Sciatic nerve (tissue), 2 donors: ENCODE measurements around the gene SYT5. TPM values are rescaled to one million over a fixed set of nuclear protein-coding genes. Genes with fewer than 3 reads are reported as not detected.
"Not testable (repeated sequence)": the region's sequence is repeated elsewhere in the genome, so short reads cannot be mapped to it uniquely, and the experiment has no call there.

Experiments used
- ATAC-seq: fragments of 200-7000 bp; cut with Tn5 transposase; one replicate; pipeline ENCODE4 v1.9.1; 2020; ENCODE audit warnings: mild to moderate bottlenecking, moderate library complexity
- DNase-seq: peaks from one replicate; pipeline ENCODE4 v3.0.0-alpha.2; 2020; ENCODE audit warnings: low spot score
- intact Hi-C: fragments of 100-400 bp; cut with DNase I; formaldehyde crosslinking; loops from one replicate; pipeline ENCODE4 v1.14.2; 2022
- total RNA-seq: library from RNA; stranded (reverse); fragmentation: NEBNext Ultra II Directional; extraction: Animal tissue kit (Norgen Biotek cat#: 25700); gene quantifications from one replicate; pipeline ENCODE4 v1.2.1, GENCODE V29; 2021
- donor health status: DM: no; HTN: no; CAD: no.
- donor health status: DM: no; HTN: no; CAD: no.

Gene SYT5
- not detected for total RNA-seq

GRCh38 chr19:55179606-55180484 lies at the start of gene SYT5:
Gene SYT5, minus strand, starts transcription at chr19:55180289. Its CDS starts 1,248 bp downstream, at chr19:55179041.
- DNase-seq (no peak), ATAC-seq (peak; percentile 61)
- intact Hi-C loops: no loop called here

DNA sequence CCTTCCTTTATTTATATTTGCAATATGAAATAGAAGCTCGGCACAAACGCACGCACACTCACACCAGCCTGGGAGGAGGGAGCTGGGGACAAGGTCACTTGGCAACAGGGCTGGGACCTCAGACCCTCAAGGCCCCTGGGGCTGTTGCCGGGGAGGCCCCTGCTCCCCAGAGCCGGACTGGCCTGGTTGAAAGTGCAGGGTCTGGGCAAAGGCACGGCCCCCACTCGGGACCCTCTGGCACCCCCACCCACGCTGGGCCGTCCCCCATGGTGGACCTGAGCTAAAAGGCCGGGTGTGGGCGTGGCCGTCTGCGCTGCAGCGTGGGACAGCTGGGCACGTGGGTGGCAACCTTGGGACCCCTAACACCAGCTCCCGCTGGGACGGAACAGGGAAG lies 49.7 kb upstream of the SYT5 start:
- DNase-seq (no peak), ATAC-seq (peak; percentile 9)
- intact Hi-C loops: no loop called here

- DNase-seq: no peak
- intact Hi-C loops: no loop called here
- ATAC-seq: no peak
These were observed 49.2 kb upstream of the SYT5 start for GRCh38 chr19:55229145-55229788.

- ATAC-seq (no peak), DNase-seq (no peak)
- intact Hi-C loops: no loop called here
These were observed 48.4 kb upstream of the SYT5 start, which contains the start of gene TMEM86B for GRCh38 chr19:55228403-55229031. Gene TMEM86B, minus strand, starts transcription at chr19:55228763. Its CDS starts 22 bp downstream, at chr19:55228741.

DNA sequence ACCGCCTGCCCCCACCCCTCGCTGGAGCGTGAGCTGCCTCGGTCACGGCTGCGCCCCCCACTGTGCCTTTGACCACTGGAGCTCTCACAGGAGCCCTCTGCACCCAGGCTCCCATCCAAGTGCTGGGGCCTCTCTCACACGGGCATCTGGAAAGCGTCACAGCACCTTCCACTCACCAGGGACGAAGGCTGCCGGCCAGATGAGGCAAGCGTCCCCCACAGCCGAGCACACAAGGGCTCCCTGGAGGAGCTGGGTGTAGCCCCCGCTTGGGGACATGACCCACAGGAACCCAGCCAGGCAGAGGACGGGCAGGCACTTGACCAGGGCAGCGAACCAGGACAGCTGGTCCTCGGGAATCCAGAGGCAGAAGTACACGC lies 47.9 kb upstream of the SYT5 start:
- no peak for ATAC-seq
- no peak for DNase-seq
- intact Hi-C loops: no loop called here

- intact Hi-C loops: no loop called here
- no peak for DNase-seq
- ATAC-seq: no peak
These were observed 47.3 kb upstream of the SYT5 start for GRCh38 chr19:55227241-55228014.

- DNase-seq (no peak), ATAC-seq (no peak)
- intact Hi-C loops: no loop called here
These were observed 46.7 kb upstream of the SYT5 start for GRCh38 chr19:55226788-55227187.

DNA sequence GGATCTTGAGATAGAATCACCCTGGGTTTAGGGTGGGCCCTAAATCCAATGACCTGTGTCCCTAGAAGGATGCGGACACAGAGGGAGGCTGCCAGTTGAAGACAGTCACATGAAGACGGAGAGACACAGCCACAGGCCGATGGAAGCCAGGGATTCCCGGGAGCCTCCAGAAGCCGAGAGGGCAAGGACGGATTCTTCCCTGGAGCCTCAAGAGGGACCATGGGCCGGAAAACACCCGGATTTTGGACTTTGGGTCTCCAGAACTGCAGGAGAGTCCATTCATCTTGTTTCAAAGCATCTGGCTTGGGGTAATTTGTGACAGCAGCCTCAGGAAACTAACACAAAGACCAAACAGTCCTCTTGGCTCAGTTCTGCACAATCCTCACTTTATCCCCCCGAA lies 46.2 kb upstream of the SYT5 start:
- no peak for DNase-seq
- no peak for ATAC-seq
- intact Hi-C loops: no loop called here

GRCh38 chr19:55225415-55225958 lies 45.4 kb upstream of the SYT5 start:
- intact Hi-C loops: no loop called here
- ATAC-seq (no peak), DNase-seq (no peak)

- ATAC-seq, intact Hi-C loops, DNase-seq: not testable (repeated sequence)
These were observed 44.8 kb upstream of the SYT5 start for GRCh38 chr19:55224679-55225414.

DNA sequence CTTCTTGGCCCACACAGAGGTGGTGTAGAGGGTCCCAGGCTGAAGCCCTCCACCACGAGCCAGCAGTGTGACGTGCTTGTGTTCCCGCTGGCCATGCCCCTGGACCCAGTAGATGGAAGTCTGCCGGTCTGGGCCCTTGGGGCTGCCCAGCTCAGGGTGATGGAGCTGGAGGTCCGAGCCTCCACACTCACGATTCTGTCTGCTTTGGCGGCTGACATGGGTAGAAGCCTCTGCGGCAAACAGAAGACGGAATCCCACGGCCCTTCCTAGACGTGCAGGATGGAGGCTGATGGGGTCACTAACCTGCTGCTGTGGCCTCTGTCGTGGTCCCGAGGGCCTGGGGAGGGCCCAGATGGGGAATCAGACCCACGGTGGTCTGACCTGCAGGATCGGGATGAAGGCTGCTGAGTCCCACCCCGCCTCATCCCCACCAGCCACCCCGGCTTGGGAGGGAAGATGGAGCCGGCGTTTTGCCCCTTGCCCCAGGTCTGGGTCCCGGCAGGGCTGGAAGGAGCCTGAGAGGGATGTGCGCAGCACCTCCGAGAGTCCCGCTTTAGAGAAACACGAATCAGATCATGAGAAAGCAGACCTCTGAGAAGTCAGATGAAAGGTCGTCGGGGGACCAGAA lies 44.1 kb upstream of the SYT5 start:
- ATAC-seq: no peak
- intact Hi-C loops: no loop called here

GRCh38 chr19:55223291-55224037 lies 43.4 kb upstream of the SYT5 start:
- DNase-seq (no peak), ATAC-seq (no peak)
- intact Hi-C loops: no loop called here

More for the DNA sequence above, 44.1 kb upstream of the SYT5 start:
- DNase-seq: no peak

- intact Hi-C loops: no loop called here
- DNase-seq (no peak), ATAC-seq (no peak)
These were observed 40.4 kb upstream of the SYT5 start for GRCh38 chr19:55220525-55220924.

DNA sequence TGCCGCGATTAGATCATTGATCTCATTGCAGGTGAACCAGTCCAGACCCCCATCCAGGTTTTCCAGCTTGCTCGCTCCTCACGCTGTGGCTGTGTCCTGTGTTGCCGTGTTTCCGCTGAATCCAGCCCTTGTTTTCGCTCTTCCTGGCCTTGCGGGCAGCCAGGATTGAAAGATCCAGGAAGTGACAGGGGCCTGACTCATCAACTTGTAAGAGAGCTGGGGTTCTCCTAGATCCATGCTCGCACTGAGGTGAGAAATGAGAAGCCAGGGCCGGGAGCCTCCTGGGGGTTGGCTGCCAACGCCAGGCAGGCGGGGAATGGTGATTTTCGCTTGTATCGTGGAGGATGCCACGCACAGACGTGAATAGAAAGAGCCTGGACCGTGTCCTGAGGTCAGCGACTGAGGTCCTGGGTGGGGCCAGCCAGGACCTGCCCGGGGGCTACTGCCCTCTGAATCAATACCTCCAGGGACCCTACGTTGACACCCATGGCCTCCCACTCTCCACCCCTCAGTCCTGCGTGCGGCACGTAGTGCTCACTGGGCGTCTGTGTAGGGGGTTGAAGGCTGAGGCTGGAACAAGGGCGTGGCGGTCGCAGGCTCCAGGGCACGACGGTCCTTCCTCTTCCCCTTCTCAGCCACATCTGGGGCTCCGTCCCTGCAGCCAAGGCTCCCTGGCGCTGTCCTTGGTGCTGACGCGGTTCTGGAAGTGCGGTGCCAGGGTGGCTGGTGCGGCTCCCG lies 36.5 kb upstream of the SYT5 start:
- DNase-seq: peak; percentile 81
- ATAC-seq: peak; percentile 83
- intact Hi-C loops: no loop called here

DNA sequence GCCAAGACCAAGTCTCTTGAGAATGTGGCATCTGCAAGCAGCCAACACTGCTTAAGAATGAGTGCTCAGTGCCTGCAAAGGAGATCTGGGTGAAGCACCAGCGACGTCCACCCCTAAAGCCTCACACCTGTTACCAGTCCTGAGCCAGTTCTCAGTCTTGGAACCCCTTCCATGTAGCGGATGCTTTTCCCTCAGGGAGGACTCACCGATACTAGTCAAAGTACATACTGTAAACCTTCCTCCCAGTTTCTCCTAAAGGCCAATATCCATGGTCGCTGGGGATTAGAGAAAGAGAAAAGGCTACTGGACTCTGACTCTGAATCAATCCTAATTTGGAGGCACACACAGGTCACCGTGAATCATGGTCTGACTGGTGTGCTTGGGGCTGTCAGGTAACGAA lies 33.5 kb upstream of the SYT5 start:
- ATAC-seq (no peak), DNase-seq (no peak)
- intact Hi-C loops: no loop called here

DNA sequence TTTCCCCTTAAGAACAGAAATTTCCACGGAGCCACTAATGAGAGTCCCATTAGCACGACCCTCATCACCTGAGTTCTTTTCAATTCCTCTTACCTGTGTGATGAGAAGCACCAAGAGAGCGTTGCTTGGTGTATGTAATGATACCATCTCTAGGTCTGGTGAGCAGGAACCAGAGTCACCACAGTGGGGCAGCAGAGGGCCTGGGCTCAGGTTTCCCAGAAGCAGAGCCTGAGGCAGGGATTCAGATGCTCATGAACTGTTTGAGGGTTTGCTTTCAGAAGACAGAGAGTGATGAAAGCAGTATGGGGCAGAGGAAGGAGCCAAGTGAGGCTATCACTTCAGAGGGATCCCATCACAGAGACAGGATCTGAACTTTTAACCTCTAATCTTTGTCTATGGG lies 32.4 kb upstream of the SYT5 start:
- intact Hi-C loops: no loop called here
- ATAC-seq: no peak
- DNase-seq: no peak
